HG02763 (cell line): ENCODE measurements around the gene MTMR3.
"Not testable (repeated sequence)": the region's sequence is repeated elsewhere in the genome, so short reads cannot be mapped to it uniquely, and the experiment has no call there.

Experiments
- ATAC-seq: cut with Tn5 transposase; IDR thresholded peaks from one replicate; pipeline ENCODE4 v1.9.1; 2021; ENCODE audit warnings: mild to moderate bottlenecking, moderate library complexity; ENCODE audit not compliant: unreplicated experiment

Gene MTMR3

DNA sequence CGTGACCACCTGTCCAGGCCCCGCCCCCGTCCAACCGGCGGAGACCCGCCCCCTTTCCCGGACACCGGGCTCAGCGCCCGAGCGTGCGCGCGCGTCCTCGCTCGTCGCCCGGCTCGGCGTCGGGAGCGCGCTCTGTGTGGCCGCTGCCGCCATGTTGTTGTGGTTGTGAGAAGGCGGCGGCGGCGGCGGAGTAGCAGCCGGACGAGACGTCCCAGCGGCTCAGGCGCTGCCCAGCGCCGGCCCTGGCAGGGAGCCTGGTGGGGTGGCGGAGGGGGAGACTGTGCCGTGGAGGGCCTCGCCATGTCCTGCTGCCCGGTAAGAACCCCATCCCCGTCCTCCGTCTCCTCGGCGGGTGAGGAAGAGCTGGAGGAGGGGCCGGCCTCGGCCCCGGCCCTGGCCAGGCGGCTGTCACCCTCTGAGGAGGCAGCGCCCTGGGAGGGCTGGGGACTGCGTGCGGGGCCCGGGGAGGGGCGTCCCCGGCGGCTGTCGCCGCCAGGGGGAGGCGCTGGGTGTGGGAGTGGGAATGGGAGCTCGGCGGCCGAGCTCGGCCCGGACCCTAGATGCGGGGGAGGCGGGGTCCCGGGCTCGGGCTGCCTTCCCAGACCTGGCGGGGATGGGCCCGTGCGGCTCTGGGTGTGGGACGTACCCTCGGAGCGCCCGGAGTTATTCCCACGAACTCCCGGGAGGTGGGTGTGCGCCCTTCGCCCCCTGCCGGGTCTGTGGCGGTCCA, at the start of gene MTMR3:
TSS of gene MTMR3 (plus strand) at position 130 of the 730 bp plus-strand sequence. CDS start 87,886 bp downstream, outside the sequence.
- ATAC-seq = peak; percentile 68

DNA sequence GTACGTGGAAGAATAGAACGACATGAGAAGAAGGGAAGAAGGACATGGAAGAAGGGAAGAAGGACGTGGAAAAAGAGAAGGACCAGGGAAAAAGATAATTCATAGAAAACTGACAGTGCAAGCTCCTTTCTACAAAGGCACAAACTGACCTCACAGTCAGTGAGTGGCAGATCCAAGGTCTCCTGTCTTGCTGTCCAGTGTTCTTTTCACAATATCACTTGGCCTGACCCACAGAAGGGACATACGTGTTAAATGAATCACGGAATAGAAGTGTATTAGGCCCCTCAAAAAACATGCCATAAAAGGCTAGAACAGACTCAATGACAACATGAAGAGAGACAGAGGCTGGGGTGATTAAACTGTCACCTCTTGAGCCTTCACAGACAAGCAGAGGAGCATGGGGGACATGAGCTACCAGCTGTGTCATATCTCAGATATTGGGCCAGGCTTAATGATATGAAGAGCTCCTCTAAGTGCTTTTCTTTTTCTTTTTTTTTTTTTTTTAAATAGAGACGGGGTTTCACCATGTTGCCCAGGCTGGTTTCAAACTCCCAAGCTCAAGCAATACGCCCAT, 49.5 kb upstream of the MTMR3 start:
- no peak for ATAC-seq

DNA sequence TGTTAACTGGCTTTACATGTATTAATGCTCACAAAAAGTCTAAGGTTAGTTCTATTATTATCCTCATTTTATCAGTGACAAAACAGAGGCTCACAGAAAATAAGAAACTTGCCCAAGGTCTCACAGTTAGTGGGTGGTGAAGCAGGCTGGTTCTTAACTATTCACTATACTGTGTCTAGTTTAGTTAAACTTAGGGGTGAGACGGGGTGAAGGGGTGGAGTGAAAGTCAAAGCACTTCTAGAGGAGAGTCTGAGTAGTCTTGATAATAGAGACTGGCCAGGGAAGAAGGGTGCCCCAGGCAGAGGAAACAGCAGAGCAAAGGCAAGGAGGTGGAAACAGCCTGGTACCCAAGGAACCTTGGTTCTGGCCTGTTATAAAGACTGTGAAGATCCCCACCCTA, 48.9 kb upstream of the MTMR3 start:
- no peak for ATAC-seq

DNA sequence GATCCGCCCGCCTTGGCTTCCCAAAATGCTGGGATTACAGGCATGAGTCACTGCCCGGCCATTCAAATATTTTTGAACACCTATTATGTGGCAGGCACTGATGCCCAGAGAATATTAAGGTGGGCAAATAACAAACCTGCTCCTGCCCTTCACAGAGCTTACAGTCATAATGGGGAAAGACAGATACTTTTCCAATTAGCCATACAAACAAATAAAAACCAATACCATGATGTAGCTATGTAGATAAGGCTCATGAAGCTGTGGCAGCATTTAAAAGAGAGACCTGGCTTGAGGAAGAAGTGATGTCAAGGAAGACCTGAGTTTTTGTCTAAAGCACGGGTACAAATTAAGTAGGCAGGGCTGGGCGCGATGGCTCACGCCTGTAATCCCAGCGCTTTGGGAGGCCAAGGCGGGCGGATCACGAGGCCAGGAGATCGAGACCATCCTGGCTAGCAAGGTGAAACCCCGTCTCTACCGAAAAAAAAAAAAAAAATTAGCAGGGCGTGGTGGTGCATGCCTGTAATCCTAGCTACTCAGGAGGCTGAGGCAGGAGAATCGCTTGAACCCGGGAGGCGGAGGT, 46.1 kb upstream of the MTMR3 start:
- ATAC-seq = not testable (repeated sequence)

DNA sequence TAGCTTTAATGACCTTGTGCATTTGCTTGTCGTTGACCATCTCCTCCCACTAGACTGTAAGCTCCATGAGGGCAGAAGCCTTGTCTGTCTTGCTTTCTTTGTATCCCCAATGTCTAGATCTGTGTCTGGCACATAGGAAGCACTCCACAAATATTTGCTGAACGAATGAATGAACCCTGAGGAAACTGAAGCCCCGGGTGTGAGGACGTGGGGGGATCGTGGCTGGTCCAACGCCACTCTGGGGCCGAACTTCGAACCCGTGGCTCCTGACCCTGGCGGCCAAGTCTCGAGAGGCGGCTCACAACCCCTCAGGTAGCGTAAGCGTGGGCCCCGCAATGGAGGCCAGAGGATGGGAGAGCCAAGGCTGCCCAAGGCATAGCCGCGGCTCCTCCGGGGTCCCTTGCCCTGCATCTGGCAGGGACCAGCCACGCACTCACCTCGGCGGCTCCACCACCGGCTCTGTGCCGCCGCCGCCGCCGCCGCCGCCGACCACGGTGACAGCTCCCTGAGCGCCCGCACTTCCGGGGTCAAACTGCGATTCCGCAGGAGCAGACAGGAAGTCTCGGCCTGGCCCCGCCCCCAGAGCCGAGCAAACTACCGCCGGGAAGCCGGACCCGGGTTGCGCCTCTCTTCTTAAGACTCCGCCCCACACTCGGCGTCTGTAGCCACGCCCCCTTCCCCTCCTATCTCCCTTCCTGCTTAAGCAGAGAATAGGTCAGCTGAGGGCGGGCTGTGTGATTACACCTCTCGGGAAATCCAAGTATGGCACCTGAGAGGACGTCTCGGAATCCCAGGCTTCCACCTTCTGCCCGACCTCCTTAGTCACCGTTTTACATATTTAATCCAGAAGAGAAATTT, 45.0 kb upstream of the MTMR3 start, which contains the start of gene ASCC2:
TSS of gene ASCC2 (minus strand) at position 534 of the 858 bp plus-strand sequence. CDS start 5,949 bp downstream, outside the sequence.
- ATAC-seq = peak; percentile 95

DNA sequence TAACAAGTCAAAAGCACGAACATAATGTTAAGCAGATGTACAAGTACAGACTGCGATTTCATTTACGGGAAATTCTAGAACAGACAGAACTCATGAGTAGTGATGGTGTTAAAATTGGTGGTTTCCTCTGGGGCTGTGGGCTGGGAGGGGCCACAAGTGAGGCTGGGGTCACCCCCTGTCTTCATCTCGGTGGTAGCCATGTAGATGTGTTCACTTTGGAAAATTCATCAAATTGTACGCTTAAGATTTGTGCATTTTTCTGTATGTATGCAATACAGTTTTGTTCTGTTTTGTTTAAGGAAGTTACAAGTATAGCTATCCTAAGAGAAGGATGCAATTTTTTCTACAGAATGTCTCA, 44.4 kb upstream of the MTMR3 start:
- no peak for ATAC-seq

DNA sequence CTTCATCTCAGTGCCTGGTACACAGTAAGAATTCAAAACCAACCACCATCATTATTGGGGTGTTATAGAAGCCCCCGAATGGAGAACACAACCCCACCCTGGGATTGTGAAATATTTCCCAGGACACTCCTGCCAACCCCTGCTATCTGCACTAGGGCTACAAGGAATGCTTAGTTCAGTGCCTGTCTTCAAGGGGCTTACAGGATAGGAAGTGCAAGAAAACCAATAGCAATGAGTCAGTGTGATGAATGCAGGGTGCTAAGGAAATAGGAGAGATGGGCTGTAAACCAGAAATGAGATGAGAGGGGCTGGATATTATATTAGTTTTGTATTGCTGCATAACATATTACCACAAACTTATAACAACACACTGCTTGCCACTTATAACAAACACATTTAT, 43.9 kb upstream of the MTMR3 start:
- no peak for ATAC-seq

DNA sequence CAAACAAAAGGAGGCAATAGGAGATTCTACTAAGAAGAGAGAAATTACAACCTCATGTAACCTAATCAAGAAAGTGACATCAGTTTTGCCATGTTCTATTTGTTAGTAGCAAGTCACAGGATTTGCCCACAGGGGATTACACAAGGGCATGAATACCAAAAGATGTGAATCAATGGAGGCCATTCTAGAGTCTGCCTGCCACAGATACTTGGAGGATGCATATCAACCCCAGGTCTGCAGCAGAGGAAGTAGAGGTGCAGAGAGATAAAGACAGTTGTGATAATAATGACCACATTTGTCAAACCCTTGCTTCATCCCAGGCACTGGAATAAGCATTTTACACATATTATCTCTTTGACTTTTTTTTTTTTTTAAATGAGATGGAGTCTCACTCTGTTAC, 42.5 kb upstream of the MTMR3 start:
- no peak for ATAC-seq

DNA sequence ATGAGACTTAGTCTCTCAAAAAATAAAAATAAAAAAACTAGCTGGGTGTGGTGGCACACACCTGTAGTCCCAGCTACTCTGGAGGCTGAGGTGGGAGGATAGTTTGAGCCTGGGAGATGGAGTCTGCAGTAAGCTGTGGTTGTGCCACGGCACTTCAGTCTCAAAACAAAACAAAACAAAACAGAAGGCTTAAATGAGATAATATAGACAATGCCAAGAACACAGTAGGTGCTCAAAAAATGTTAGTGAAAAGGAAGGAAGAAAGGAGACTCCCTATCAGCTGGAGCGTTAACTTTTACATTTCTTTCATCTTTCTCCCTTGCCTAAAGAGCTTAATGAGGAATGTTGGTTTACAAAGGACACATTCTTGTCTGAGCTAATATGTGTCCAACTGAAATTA, 40.8 kb upstream of the MTMR3 start:
- no peak for ATAC-seq

DNA sequence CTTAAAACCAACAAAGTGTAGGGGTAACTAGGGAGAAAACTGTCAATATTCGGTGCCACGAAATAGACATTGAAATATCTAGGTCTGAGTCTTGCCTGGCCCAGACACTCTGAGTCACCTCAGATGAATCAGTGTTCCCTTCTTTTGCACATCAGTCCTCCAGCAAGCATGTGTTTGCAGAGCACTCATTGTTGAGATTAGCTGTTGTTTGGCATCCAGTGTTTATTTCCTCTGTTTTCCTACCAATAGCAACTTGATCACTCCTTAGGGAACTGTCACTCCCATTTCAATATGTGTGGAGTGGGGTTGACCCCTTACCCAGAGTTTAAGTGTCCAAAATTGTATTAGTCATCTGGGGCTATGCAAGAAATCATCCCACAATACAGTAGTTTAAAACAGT, 40.2 kb upstream of the MTMR3 start:
- no peak for ATAC-seq

DNA sequence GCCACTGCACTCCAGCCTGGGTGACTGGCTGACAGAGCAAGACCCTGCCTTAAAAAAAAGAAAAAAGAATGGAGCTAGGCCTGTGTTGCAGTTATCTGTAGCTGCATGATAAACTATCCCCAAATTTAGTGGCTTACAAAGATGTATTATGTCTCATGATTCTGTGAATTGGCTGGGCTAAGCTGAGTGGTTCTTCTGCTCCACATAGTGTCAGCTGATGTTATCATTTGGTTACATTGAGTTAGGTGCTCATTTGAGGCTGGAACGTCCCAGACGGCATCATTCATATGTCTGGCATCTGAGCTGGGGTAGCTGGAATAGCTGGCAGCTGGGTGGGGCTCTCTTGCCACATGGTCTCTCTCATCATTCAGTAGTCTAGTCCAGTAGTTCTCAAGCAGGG, 36.7 kb upstream of the MTMR3 start:
- no peak for ATAC-seq

DNA sequence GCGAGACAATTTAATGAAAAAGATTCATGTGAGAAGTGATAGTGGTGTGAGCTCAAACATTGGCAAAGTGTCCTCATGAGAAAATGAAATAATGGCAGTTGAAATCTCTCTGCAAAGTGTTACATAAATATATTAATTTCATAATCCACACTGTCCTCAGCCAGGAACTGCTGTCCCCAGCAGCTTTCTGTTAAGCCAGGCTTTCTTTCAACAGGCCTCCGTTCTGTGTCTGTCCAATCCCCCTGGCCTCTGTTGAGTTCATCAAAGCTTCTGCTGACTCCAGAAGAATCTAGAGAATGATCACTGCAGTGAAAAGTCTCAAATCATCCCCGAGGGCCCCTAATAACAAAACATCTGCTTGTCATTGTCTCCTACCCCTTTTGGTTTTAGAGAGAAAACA, 34.9 kb upstream of the MTMR3 start:
- ATAC-seq = no peak

DNA sequence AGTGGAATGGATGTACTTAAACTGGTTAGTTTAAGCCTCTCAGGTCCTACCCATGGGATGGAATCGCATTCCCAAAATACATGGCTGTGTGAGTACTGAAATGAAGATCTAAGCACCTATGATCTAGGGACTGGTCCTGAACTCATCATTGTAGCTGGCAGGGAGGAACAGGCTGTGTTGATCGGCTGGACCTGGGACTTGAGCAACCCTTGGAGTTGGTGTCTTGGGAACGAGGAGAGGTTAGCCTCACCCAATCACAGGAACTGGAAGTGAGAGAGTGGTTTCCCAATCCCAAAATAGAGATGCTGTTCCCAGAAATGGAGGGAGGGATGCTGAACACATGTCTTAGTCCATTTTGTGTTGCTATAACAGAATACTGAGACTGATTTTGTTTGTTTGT, 28.5 kb upstream of the MTMR3 start:
- no peak for ATAC-seq

DNA sequence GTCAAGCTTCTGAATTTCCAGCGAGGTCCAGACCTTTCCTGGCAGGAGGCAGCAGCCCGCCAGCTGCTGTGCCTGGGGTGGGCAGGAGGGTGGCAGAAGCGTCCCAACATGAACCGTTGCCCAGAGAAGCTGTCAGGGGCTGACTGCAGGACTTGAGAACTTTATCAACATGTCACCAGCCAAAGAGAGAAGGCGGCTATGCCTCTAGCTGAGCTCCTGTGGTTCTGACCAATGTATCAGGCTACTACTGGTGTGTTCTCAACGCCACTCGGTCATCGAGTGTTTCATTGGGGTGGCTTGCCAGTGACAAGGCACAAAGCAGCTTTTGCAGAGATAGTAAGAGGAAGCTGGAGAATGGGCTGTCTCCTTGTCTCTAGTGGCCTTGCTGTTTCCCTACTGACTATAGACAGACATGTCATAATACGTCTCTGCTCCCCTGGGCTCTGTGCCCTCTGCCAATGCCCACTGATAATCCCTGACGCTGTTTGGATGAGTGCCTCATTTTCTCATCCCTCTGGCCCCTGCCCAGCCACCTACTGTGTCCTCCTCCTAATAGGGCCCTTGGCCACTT, 27.3 kb upstream of the MTMR3 start:
- no peak for ATAC-seq

DNA sequence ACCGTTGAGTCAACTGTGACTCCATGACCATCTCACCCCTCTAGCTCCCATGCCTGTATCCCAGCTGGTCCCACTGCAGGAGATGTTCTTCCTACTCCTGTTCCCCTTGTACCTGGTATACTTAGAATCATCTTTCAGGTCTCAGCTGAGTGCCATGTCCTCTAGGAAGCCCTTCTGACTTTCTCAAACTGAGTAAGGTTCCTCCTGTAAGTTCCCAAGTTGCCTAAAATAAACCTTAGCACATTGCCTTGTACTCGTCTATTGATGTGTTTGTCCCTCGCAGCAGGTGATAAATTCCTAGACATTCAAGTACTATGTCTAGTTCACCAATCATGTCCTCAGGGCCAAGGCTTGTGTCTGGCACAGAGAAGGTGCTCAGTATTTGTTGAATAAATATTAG, 26.5 kb upstream of the MTMR3 start:
- no peak for ATAC-seq

DNA sequence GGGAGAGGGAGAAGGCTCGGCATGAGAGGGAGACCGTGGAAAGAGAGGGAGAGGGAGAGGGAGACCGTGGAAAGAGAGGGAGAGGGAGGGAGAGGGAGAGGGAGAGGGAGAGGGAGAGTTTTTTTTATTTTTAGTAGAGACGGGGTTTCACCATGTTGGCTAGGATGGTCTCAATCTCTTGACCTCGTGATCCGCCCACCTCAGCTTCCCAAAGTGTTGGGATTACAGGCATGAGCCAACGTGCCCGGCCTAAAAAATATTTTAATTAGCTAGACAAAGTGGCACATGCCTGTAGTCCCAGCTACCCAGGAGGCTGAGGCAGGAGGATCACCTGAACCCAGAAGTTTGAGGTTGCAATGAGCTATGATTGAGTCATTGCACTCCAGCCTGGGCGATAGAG, 23.9 kb upstream of the MTMR3 start:
- not testable (repeated sequence) for ATAC-seq

DNA sequence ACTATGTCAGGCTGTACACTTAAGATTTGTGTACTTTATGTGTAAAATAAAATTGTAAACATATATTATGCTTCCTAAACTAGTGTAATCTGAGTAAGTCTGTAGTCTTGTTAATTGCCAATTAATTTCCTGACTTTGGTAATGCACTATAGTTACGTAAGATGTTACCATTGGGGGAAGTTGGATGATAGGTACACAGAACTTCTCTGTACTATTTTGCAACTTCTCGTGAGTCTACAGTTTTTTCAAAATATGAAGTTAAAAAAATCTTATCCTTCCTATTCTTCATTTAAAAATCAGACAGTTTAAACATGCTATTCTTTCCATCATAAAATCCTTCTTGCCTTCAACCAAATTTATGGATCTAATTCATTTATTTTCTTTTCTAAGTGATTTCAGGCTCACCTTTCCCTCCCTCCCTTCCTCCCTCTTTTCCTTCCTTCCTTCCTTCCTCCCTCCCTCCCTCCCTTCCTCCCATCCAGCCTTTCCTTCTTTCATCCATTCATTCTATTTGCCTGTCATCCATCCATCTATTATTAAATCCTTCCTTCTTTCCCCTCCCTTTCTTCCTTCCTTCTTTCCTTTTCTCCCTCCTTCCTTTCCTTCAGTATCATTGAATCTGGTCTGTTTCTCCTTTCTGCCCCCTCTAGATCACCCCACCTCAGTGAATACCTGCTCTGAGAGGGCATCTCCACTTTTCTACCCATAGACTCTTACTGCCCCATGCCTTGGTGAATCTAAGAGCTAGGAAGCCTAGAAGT, 22.8 kb upstream of the MTMR3 start:
- ATAC-seq = no peak

DNA sequence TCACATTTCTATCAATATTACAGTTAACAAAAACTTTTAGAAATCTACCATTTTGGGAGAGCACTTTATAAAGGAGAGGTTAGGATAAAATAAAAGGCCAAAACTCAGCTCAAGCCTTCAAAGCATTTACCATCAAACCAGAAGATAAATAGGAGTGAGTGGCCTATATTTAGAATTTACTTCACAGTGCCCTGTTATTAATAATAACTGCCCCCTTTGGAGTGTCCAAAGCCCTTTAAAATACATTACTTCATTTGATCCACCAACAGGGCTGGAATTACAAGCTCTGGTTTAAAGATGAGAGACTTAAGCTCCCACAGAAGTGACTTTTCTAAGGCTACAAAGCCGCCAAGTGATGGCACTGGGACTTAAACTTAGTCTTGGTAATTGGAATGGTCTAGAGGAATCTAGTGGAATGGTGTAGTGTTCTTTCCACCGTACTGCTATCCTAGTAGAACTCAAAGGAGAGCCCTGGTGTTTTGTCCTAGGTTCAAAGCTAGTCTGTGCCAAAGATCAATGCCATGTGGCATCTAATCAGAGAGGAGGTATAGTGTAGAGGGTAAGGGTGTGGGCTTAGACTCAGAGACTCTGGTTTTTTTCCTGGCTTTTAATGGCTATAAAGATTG, 21.2 kb upstream of the MTMR3 start:
- no peak for ATAC-seq

DNA sequence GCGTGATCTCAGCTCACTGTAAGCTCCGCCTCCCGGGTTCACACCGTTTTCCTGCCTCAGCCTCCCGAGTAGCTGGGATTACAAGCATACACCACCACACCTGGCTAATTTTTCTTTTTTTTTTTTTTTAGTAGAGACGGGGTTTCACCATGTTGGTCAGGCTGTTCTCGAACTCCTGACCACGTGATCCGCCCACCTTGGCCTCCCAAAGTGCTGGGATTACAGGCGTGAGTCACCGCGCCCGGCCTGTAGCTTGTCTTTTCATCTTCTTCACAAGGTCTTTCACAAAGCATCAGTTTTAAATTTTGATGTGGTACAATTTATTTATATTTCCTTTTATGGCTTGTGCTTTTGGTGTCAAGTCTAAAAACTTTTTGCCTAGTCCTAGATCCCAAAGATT, 17.4 kb upstream of the MTMR3 start:
- ATAC-seq = not testable (repeated sequence)

DNA sequence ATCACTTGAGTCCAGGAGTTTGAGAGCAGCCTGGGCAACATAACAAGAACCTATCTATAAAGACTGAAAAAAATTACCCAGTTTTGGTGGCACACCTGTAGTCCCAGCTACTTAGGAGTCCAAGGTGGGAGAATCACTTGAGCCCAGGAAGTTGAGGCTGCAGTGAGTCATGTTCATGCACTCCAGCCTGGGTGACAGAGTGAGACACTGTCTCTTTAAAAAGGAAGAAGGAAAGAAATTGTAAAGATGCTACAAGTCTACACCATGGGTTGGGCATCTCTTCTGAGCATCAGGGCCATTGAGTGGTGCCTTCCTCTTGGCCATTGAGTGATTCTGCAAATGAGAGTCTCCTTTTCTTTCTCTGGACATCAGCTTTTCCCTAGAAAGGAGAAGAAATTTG, 15.7 kb upstream of the MTMR3 start:
- ATAC-seq = no peak
